GM19193 (cell line): ENCODE data around the gene NGLY1.

Experiments
- POLR2A ChIP-seq: IDR thresholded peaks from 4 replicates; pipeline ENCODE4 v1.6.1; 2011; ENCODE audit not compliant: insufficient read depth, insufficient read length; ENCODE audit errors: extremely low read depth

NGLY1 gene

GRCh38 chr3:25707268-25707926 is 75.8 kb downstream of the NGLY1 start:
- no peak for TF ChIP-seq POLR2A

- TF ChIP-seq POLR2A = no peak
These were observed 77.0 kb downstream of the NGLY1 start for GRCh38 chr3:25706213-25706612.

- no peak for TF ChIP-seq POLR2A
These were observed 85.7 kb downstream of the NGLY1 start for GRCh38 chr3:25697553-25697952.

GRCh38 chr3:25695731-25696420 is 87.4 kb downstream of the NGLY1 start:
- TF ChIP-seq POLR2A = no peak

GRCh38 chr3:25693238-25693637 is 90.0 kb downstream of the NGLY1 start:
- TF ChIP-seq POLR2A = no peak

- no peak for TF ChIP-seq POLR2A
These were observed 90.9 kb downstream of the NGLY1 start for GRCh38 chr3:25692341-25692740.

- TF ChIP-seq POLR2A = no peak
These were observed 92.3 kb downstream of the NGLY1 start for GRCh38 chr3:25690768-25691533.

GRCh38 chr3:25689226-25689625 is 94.0 kb downstream of the NGLY1 start:
- no peak for TF ChIP-seq POLR2A

GRCh38 chr3:25687742-25688141 is 95.5 kb downstream of the NGLY1 start:
- no peak for TF ChIP-seq POLR2A

- TF ChIP-seq POLR2A = no peak
These were observed 96.5 kb downstream of the NGLY1 start for GRCh38 chr3:25686766-25687165.

- no peak for TF ChIP-seq POLR2A
These were observed 99.4 kb downstream of the NGLY1 start for GRCh38 chr3:25683882-25684281.

- TF ChIP-seq POLR2A = no peak
These were observed 99.8 kb downstream of the NGLY1 start for GRCh38 chr3:25683410-25683809.

GRCh38 chr3:25679642-25680302 is 103.5 kb downstream of the NGLY1 start:
- TF ChIP-seq POLR2A = no peak

- no peak for TF ChIP-seq POLR2A
These were observed 104.1 kb downstream of the NGLY1 start for GRCh38 chr3:25679166-25679565.

GRCh38 chr3:25678581-25678980 is 104.7 kb downstream of the NGLY1 start:
- TF ChIP-seq POLR2A = no peak
